CD4-positive, alpha-beta T cell treated with Interleukin-21 for 1 hour (primary cell): ENCODE data around the gene CDH15.
A peak's percentile ranks its signal among the peaks of the same experiment; 100 is the strongest.

Experiments used
- DNase-seq: peaks from one replicate; pipeline ENCODE4 v3.0.0-alpha.2; 2020

Gene CDH15, protein sequence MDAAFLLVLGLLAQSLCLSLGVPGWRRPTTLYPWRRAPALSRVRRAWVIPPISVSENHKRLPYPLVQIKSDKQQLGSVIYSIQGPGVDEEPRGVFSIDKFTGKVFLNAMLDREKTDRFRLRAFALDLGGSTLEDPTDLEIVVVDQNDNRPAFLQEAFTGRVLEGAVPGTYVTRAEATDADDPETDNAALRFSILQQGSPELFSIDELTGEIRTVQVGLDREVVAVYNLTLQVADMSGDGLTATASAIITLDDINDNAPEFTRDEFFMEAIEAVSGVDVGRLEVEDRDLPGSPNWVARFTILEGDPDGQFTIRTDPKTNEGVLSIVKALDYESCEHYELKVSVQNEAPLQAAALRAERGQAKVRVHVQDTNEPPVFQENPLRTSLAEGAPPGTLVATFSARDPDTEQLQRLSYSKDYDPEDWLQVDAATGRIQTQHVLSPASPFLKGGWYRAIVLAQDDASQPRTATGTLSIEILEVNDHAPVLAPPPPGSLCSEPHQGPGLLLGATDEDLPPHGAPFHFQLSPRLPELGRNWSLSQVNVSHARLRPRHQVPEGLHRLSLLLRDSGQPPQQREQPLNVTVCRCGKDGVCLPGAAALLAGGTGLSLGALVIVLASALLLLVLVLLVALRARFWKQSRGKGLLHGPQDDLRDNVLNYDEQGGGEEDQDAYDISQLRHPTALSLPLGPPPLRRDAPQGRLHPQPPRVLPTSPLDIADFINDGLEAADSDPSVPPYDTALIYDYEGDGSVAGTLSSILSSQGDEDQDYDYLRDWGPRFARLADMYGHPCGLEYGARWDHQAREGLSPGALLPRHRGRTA

GRCh38 chr16:89171216-89172170, at the start of gene CDH15:
TSS of gene CDH15 (plus strand) at chr16:89171748. CDS start at chr16:89171832, 84 bp downstream.
- DNase-seq, result peak; percentile 96

DNA sequence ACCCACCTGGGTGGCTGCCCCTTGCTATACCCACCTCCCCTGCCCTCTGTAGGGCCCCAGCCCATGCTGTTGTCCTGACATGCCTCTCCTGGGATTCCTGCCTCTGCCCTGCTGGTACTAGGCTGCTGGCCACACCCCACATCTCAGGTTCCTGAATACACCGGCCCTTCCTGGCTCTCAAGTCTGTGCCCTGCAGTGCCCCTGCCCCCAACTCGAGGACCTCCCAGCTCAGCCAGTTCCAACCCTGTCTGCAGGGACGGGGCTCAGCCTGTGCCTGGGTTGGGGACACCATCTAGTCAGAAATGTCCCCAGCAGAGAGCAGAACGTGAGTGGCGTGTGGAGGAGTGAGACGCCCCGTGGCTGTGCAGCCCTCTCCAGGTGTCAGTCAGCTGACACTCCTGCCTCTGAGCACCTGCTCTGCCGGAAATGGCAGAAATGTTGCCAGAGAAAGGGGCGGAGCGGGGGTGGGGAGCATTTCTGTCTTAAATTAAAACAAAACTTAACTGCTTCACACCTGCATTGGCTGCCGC, 49.2 kb upstream of the CDH15 start:
- DNase-seq, result peak; percentile 73

- DNase-seq, result no peak
Measured at GRCh38 chr16:89123001-89123830, 48.3 kb upstream of the CDH15 start.

- no peak for DNase-seq
Measured at GRCh38 chr16:89123831-89124100, 47.8 kb upstream of the CDH15 start.

GRCh38 chr16:89129378-89129777, 42.2 kb upstream of the CDH15 start:
- DNase-seq, result no peak

- no peak for DNase-seq
Measured at GRCh38 chr16:89130448-89130847, 41.1 kb upstream of the CDH15 start.

- no peak for DNase-seq
Measured at GRCh38 chr16:89131783-89132182, 39.8 kb upstream of the CDH15 start.

DNA sequence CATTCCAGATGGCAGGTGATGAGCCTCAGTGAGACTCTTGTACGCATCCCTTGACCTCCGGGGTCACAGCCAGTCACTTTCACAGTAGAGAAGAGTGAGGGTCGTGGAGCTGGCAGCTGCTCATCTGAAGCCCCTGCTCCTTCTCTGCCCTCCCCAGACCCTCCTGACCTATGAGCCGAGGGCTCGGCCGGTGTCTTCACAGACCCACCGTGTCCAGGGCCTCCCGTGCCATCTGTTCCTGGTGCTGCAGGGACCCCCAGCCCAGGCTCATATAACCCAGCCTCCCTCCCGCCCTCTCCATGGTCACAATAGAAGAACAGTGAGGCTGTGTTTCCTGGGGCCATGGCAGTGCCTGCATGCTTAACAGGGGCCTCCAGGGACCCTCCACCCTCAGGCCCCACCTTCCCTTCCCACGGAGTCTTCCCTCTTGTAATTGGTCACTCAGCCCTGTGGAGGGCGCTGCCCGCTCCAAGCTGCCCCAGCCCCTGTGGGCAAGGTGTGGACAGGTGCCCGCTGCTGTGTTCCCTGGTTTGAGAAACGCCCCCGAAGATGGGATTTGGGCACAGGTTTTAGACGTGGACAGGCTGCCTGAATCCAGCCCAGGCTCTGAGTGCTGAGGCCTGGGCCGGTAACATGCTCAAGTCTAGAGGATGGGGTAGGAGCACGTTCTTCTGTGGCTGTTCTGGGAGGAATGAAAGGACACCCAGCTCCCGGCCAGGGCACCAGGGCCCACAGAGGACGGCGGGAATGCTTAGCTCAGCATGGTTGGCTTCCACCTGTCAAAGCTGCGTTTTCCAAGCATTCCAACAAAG, 39.1 kb upstream of the CDH15 start:
- no peak for DNase-seq

GRCh38 chr16:89133457-89134127, 38.0 kb upstream of the CDH15 start:
- DNase-seq, result no peak

- DNase-seq, result no peak
Measured at GRCh38 chr16:89134269-89134668, 37.3 kb upstream of the CDH15 start.

- DNase-seq, result no peak
Measured at GRCh38 chr16:89135166-89135565, 36.4 kb upstream of the CDH15 start.

DNA sequence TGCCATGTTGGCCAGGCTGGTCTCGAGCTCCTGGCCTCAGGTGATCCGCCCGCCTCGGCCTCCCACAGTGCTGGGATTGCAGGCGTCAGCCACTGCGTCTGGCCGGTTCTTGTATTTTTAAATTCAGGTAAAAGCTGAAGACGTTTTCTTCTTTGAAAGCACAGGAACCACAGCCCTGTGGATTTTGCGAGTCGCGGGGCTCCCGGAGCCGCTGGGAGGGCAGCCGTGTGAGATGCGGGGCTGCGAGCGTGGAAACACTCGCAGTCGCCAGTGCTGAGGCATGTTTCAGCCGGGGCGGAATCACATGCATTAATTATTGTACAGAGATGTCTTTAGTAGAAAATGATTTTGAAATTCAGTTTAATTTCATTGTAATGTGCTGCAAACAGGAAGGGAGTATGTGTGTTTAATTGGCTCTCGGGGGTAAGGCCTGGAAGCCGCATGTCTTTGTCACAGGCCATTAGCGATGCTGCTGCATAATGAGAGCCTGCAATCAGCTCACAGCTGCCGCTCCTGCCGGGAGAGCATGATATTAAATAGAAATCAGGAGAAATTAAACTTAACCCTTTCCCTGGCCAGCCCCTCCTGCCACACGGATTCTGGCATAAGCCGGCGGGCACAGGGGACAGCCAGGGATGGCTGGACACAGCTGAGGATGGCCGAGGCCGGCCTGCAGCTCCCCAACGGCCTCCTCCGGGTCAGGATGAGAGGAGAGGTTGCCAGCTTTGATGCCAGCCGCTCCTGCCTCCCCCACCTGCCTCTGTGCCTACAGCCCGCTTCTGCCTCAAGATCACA, 35.4 kb upstream of the CDH15 start:
- no peak for DNase-seq

DNA sequence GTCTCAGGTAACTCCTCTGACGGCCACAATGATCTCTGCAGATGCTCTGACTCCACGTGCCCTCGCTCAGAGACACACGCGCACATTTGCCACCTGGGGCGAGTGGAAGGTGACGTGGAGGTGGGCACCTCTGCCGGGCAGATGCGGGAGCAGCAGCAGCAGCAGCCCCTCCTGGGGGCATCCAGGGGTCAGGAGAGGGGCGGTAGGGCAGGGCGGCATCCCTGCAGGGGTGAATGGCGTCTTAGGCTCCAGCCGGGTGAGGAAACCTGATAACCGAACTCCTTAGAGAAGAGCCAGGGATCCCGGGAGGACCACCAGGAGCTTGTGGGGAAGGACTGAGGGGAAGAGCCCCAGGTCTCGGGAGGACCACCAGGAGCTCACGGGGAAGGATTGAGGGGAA, 34.6 kb upstream of the CDH15 start:
- DNase-seq, result no peak

DNA sequence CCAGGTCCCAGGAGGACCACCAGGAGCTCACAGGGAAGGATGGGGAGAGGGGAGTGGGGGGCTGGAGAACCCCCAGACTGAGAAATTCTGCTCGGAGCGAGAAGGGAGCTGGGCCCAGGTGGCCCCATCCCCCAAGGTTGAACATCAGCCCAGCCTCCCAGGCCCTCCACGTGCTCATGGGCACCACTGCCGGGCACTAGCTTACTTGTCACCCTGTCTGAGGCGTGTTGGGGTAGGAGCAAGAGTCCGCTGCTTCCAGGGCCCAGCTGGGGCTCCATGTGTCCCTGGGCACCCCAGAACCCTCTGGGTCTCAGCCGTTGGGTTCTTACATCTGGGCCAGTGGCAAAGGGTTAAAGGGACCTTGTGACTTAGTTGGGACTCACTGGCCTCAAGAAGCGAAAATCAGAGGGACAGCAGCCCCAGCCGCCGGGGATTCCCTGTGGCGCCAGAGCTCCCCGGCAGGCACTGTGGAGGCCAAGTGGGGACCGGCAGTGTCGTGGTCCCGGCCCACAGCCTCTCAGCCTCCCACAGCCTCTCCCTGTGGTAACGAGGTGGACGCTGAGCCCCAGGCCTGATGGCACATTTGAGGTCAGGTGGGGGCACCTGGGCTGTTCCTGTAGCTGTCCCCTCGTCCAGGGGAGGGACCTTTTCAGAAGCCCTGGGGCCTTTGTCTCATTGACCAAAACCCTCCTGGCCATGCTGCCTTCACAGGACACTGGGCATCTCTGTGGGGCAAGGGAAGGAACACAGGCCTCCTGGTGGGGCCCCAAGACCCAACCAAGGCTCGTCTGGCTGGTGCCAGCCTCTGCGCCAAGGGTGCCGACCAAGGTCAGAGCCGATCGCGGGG, 33.7 kb upstream of the CDH15 start:
- DNase-seq, result no peak

DNA sequence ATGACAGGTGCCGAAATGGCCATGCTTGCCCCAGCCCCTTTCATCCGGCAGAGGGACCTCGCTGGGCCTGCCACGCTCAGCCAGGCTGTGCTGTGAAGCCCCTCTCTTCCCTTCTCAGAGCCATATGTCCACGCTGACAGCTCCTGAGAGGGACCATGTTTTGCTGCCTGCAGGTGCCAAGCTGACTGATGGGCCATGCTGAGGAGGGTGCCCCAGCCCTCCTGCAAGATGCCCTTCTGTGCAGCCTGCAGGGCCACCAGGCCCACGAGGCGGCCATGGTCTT, 33.1 kb upstream of the CDH15 start:
- no peak for DNase-seq

GRCh38 chr16:89138843-89139520, 32.6 kb upstream of the CDH15 start:
- no peak for DNase-seq

DNA sequence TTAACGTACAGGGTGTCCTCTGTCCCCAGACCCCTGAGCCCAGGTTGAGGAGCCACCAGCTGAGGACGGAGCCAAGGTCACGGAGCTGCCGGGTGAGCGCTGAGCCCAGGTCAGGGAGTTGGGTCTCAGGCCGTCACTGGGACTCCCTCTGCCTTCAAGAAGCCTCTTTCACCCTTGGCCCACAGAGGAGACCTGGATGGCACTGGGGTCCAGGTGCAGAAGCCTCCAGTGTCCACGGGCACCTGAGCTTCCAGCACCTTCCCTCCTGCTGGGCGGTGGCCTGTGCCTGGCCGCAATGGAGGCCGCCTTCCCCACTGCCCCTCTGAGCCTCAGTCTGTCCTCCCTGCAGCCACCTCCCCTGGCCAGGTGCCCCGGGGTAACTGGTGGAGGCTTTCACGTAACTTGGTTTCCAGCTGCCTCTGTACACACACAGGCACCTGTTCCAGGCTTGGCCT, 31.6 kb upstream of the CDH15 start:
- DNase-seq, result no peak

- DNase-seq, result no peak
Measured at GRCh38 chr16:89140401-89140800, 31.1 kb upstream of the CDH15 start.
